Naive thymus-derived CD4-positive, alpha-beta T cell (primary cell): ENCODE data around the gene TMPRSS13. TPM values are rescaled to one million over a fixed set of nuclear protein-coding genes. Genes with fewer than 3 reads are reported as not detected.

ENCODE experiments used
- ATAC-seq: fragments of 150-1000 bp; cut with Tn5 transposase; 2 replicates; pipeline ENCODE4 v1.10.0; 2021; ENCODE audit warnings: mild to moderate bottlenecking, moderate library complexity
- CTCF ChIA-PET: fragments of 350-600 bp; sonication (Branson Sonifier 250); formaldehyde crosslinking; loops from one replicate; lab custom pipeline; 2021; ENCODE audit warnings: antibody characterized with exemption; lab: Charles Lee
- POLR2A ChIA-PET: fragments of 350-600 bp; sonication (Branson Sonifier 250); formaldehyde crosslinking; loops from one replicate; lab custom pipeline; 2021; ENCODE audit warnings: antibody characterized with exemption, inconsistent platforms; lab: Charles Lee
- DNase-seq, 9 donors: peaks; one replicate each; pipeline versions ENCODE4 v3.0.0 to v3.0.0-alpha.2; 2020 to 2022; ENCODE audit warnings: mixed read lengths in 1 of 9
- H3K27ac ChIP-seq: one replicate; pipeline ENCODE4 v1.7.0; 2013; ENCODE audit warnings: mild to moderate bottlenecking, low read depth, low read length, moderate library complexity
- H3K27me3 ChIP-seq, 2 donors: one replicate each; pipeline ENCODE4 v1.7.0; 2013; ENCODE audit warnings: low read length in 2 of 2, mild to moderate bottlenecking in 2 of 2, moderate library complexity in 2 of 2; ENCODE audit not compliant: control insufficient read depth in 2 of 2, insufficient read depth in 2 of 2
- H3K36me3 ChIP-seq, 3 experiments: 1 replicate in 2 of 3; 2 replicates in 1 of 3; pipeline ENCODE4 v1.7.0; 2013; ENCODE audit warnings: low read length in 3 of 3, mild to moderate bottlenecking in 3 of 3, moderate library complexity in 1 of 3; ENCODE audit not compliant: insufficient read depth in 3 of 3, control insufficient read depth in 2 of 3
- H3K4me1 ChIP-seq, 2 donors: one replicate each; pipeline ENCODE4 v1.7.0; 2013; ENCODE audit warnings: low read length in 2 of 2, mild to moderate bottlenecking in 2 of 2, moderate library complexity in 1 of 2; ENCODE audit not compliant: control insufficient read depth in 2 of 2, insufficient read depth in 2 of 2
- H3K4me3 ChIP-seq: 2 replicates; pipeline ENCODE4 v1.7.0; 2013; ENCODE audit warnings: mild to moderate bottlenecking, low read length
- H3K9me3 ChIP-seq, 3 experiments: 1 replicate in 2 of 3; 2 replicates in 1 of 3; pipeline ENCODE4 v1.7.0; 2013; ENCODE audit warnings: low read length in 3 of 3; ENCODE audit not compliant: control insufficient read depth in 2 of 3
- H3K27ac Mint-ChIP-seq, 9 donors: one replicate each; pipeline ENCODE4 v1.8.0; 2020 to 2022; ENCODE audit warnings: mixed read lengths in 9 of 9, mild to moderate bottlenecking in 8 of 9, moderate library complexity in 5 of 9, inconsistent platforms in 2 of 9
- H3K27me3 Mint-ChIP-seq, 5 donors: one replicate each; pipeline ENCODE4 v1.8.0; 2021 to 2022; ENCODE audit warnings: mixed read lengths in 5 of 5, mild to moderate bottlenecking in 1 of 5
- H3K36me3 Mint-ChIP-seq, 5 donors: one replicate each; pipeline ENCODE4 v1.8.0; 2020 to 2022; ENCODE audit warnings: mixed read lengths in 5 of 5, mild to moderate bottlenecking in 3 of 5, inconsistent platforms in 1 of 5
- H3K4me1 Mint-ChIP-seq, 7 donors: one replicate each; pipeline ENCODE4 v1.8.0; 2020 to 2022; ENCODE audit warnings: mixed read lengths in 7 of 7, mild to moderate bottlenecking in 3 of 7, inconsistent platforms in 1 of 7
- H3K4me3 Mint-ChIP-seq, 10 donors: one replicate each; pipeline ENCODE4 v1.8.0; 2020 to 2022; ENCODE audit warnings: mild to moderate bottlenecking in 10 of 10, mixed read lengths in 10 of 10, moderate library complexity in 6 of 10, inconsistent platforms in 2 of 10
- H3K9me3 Mint-ChIP-seq, 11 donors: one replicate each; pipeline ENCODE4 v1.8.0; 2020 to 2022; ENCODE audit warnings: mixed read lengths in 11 of 11, mild to moderate bottlenecking in 4 of 11, inconsistent platforms in 1 of 11, moderate library complexity in 1 of 11
- intact Hi-C, 2 donors: fragments of 100-400 bp; cut with micrococcal nuclease; formaldehyde crosslinking; loops; one replicate each; pipeline ENCODE4 v1.15.1; 2023
- polyA plus RNA-seq, 2 donors: library from polyadenylated mRNA; unstranded; fragments of 300-500 nt; fragmentation: Illumina TruSeq; gene quantifications; one replicate each; pipeline ENCODE4 v1.2.3, GENCODE V29; 2021
- total RNA-seq, 6 experiments: library from RNA in 5 of 6; stranded (reverse) in 5 of 6; gene quantifications; 1 replicate in 5 of 6; 2 replicates in 1 of 6; pipeline ENCODE4 v1.2.3 and lab custom pipeline; 2021 to 2026

TMPRSS13 gene
- total and polyA plus RNA-seq, 7 experiments from 2014 or later, result 0.47 to 4.1 (median 3.0) TPM

DNA sequence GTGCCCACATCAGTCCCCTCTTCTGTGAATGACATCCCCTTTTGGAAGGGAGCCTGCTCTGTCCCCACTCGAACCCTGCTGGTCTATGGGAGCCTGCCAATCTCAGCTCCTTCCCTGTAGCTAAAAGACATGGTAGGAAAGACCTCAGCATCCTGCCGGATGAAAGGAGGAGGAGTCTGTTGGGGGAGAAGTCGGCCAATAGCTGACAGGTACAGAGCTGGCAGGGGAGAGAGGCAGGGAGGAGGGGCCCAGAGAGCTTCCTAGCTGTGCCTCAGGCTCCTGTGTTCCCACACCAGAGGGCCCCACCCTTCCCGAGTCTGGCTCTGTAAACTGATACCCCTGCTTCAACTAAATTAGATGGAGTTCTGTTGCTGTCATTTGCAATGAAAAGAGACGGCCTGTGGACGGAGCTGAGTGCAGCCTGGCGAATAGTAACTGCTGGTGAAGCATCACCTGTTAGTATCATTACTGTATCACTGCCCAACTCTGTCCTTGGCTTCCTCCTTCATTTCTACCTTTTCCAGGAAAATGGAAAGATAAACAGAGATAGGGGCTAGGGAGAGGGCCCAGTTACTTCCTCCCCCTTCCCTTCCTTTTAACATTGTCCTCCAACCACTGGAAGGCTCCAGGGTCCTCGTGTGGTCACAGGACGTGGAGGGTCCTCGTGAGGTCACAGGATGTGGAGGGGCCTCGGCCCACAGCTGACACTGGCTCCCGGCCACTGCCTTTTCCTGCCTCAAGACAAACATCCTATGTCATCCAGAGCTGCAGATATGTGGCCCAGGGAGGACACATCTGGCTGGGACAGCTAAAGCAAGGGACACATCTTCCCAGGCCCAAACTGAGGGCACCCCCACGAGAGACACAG lies 67.8 kb downstream of the TMPRSS13 start:
- no peak for DNase-seq
- Histone ChIP-seq H3K4me1 (no peaks in the 10 kb centered on the region), H3K36me3 (no peaks in the 10 kb centered on the region), H3K27ac (no peak overlapping the region), H3K27me3 (no peaks in the 10 kb centered on the region), H3K4me3 (no peak overlapping the region), H3K9me3 (no peaks in the 10 kb centered on the region)
- Mint-ChIP-seq H3K36me3 (no peaks in the 10 kb centered on the region), H3K27ac (no peak overlapping the region), H3K4me1 (peaks cover 0 to 9% (median 0%) of the 10 kb centered on the region in 7 donors), H3K9me3 (peaks cover 0 to 2% (median 0%) of the 10 kb centered on the region in 11 donors), H3K27me3 (peaks cover 0 to 22% (median 7%) of the 10 kb centered on the region in 5 donors), H3K4me3 (no peak overlapping the region)
- intact Hi-C loops, result no loop called here
- no peak for ATAC-seq
- CTCF ChIA-PET, result interaction anchor here (1.0 kb wide), 1 partner anchor 17 kb away, joined by 3 read pairs; no protein-coding TSS in a partner anchor
- POLR2A ChIA-PET, result interaction anchor here (0.5 kb wide), 1 partner anchor 807 kb away, joined by 3 read pairs; no protein-coding TSS in a partner anchor

- Histone ChIP-seq H3K27ac (no peak overlapping the region), H3K36me3 (no peaks in the 10 kb centered on the region), H3K27me3 (no peaks in the 10 kb centered on the region), H3K4me3 (no peak overlapping the region), H3K4me1 (no peaks in the 10 kb centered on the region), H3K9me3 (no peaks in the 10 kb centered on the region)
- H3K36me3 Mint-ChIP-seq, result no peaks in the 10 kb centered on the region
- POLR2A ChIA-PET, result no interaction called here
- H3K4me3 Mint-ChIP-seq, result no peak overlapping the region
- H3K9me3 Mint-ChIP-seq, result peaks cover 0 to 2% (median 0%) of the 10 kb centered on the region in 11 donors
- no peak overlapping the region for H3K27ac Mint-ChIP-seq
- peaks cover 0 to 26% (median 7%) of the 10 kb centered on the region in 5 donors for H3K27me3 Mint-ChIP-seq
- peaks cover 0 to 9% (median 0%) of the 10 kb centered on the region in 7 donors for H3K4me1 Mint-ChIP-seq
- intact Hi-C loops, result no loop called here
- CTCF ChIA-PET, result interaction anchor here (1.2 kb wide), 1 partner anchor 87 kb away, joined by 3 read pairs; no protein-coding TSS in a partner anchor
- ATAC-seq (no peak), DNase-seq (no peak)
Measured at GRCh38 chr11:117860139-117860538, 69.1 kb downstream of the TMPRSS13 start.

- Histone ChIP-seq H3K9me3 (no peaks in the 10 kb centered on the region), H3K4me1 (no peaks in the 10 kb centered on the region), H3K27me3 (no peaks in the 10 kb centered on the region), H3K27ac (no peak overlapping the region), H3K4me3 (no peak overlapping the region), H3K36me3 (no peaks in the 10 kb centered on the region)
- Mint-ChIP-seq H3K4me3 (no peak overlapping the region), H3K27me3 (peaks cover 0 to 24% (median 7%) of the 10 kb centered on the region in 5 donors), H3K27ac (no peak overlapping the region), H3K36me3 (no peaks in the 10 kb centered on the region), H3K4me1 (peaks cover 0 to 9% (median 0%) of the 10 kb centered on the region in 7 donors), H3K9me3 (no peaks in the 10 kb centered on the region)
- ChIA-PET POLR2A (no interaction called here), CTCF (interaction anchor here (1.2 kb wide), 1 partner anchor 87 kb away, joined by 3 read pairs; no protein-coding TSS in a partner anchor)
- intact Hi-C loops, result loop anchor here in 1 of 2 donors (5.0 kb wide), 1 partner anchor 33 kb away; no protein-coding TSS in a partner anchor
- DNase-seq, result no peak
- ATAC-seq, result no peak
Measured at GRCh38 chr11:117859488-117860112, 69.6 kb downstream of the TMPRSS13 start.

- no peak overlapping the region for H3K4me3 ChIP-seq
- no peaks in the 10 kb centered on the region for H3K36me3 ChIP-seq
- POLR2A ChIA-PET, result no interaction called here
- H3K27me3 ChIP-seq, result no peaks in the 10 kb centered on the region
- peaks cover 0 to 9% (median 0%) of the 10 kb centered on the region in 7 donors for H3K4me1 Mint-ChIP-seq
- intact Hi-C loops, result loop anchor here in 1 of 2 donors (5.0 kb wide), 1 partner anchor 33 kb away; no protein-coding TSS in a partner anchor
- no peaks in the 10 kb centered on the region for H3K4me1 ChIP-seq
- H3K4me3 Mint-ChIP-seq, result no peak overlapping the region
- peaks cover 0 to 1% (median 0%) of the 10 kb centered on the region in 11 donors for H3K9me3 Mint-ChIP-seq
- H3K27me3 Mint-ChIP-seq, result peaks cover 0 to 27% (median 7%) of the 10 kb centered on the region in 5 donors
- H3K9me3 ChIP-seq, result no peaks in the 10 kb centered on the region
- no peak overlapping the region for H3K27ac ChIP-seq
- no peak for DNase-seq
- ATAC-seq, result no peak
- peaks cover 0 to under 1% (median 0%) of the 10 kb centered on the region in 5 donors for H3K36me3 Mint-ChIP-seq
- CTCF ChIA-PET, result no interaction called here
- no peak overlapping the region for H3K27ac Mint-ChIP-seq
Measured at GRCh38 chr11:117859061-117859460, 70.1 kb downstream of the TMPRSS13 start.

DNA sequence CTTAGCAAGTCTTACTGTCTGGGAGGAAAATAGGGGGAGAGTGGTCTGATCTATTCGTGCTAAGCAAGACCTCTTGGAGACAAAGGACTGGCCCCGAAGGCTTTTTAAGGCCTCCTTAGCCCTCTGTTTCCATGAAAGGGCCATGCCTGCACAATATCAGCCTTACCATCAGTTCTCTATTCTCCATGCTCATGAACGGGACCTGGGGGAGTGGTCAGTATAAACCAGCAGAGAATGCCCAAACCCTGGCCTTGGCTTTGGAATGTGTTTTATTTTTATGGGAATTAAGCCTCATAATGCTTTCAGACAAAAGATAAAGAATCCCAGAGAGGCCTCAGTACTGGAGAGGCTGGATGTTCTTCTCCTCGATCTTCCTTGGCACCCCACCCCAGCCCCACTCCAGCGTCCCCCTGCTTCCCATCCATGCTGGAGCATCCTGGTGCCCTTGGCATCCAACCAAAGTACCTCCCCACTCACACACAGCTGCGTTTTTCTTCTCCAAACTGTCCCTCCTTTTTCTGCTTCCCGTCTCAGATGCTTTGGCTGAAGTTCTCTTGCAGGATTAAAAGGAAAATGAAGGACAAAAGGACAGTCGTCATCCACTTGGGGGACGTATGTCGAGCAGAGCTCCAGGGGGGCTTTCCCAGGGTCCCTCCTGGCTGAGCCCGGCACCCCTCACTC lies 71.3 kb downstream of the TMPRSS13 start:
- Mint-ChIP-seq H3K9me3 (peaks cover 0 to 9% (median 2%) of the 10 kb centered on the region in 11 donors), H3K27me3 (peaks cover 0 to 26% (median 11%) of the 10 kb centered on the region in 5 donors), H3K27ac (no peak overlapping the region), H3K36me3 (peaks cover 0 to 7% (median 3%) of the 10 kb centered on the region in 5 donors), H3K4me1 (peaks cover 0 to 9% (median 0%) of the 10 kb centered on the region in 7 donors), H3K4me3 (no peak overlapping the region)
- intact Hi-C loops, result loop anchor here in 1 of 2 donors (5.0 kb wide), 1 partner anchor 34 kb away; no protein-coding TSS in a partner anchor
- ChIA-PET POLR2A (interaction anchor here (0.6 kb wide), 1 partner anchor 668 kb away, joined by 7 read pairs; no protein-coding TSS in a partner anchor), CTCF (interaction anchor here (1.1 kb wide), 1 partner anchor 196 kb away, joined by 3 read pairs; no protein-coding TSS in a partner anchor)
- Histone ChIP-seq H3K9me3 (no peaks in the 10 kb centered on the region), H3K4me1 (no peaks in the 10 kb centered on the region), H3K27ac (no peak overlapping the region), H3K36me3 (no peaks in the 10 kb centered on the region), H3K4me3 (no peak overlapping the region), H3K27me3 (no peaks in the 10 kb centered on the region)
- DNase-seq (no peak), ATAC-seq (no peak)
